T-helper 1 cell (primary cell): ENCODE measurements around the gene SOCS2.

Experiments
- DNase-seq, 5 donors: peaks; one replicate each; pipeline ENCODE4 v3.0.0-alpha.2; 2012 to 2020

The SOCS2 gene

GRCh38 chr12:93568091-93568490 lies 4.4 kb upstream of the SOCS2 start:
- no peak for DNase-seq

- DNase-seq, result no peak
Observed at GRCh38 chr12:93569301-93569655, 3.2 kb upstream of the SOCS2 start.

GRCh38 chr12:93569656-93570551 lies 2.6 kb upstream of the SOCS2 start:
- DNase-seq, result peak; percentile 47 to 90 (median 62)

GRCh38 chr12:93570552-93571364 lies 1.7 kb upstream of the SOCS2 start:
- peak; percentile 66 to 98 (median 77) for DNase-seq

- DNase-seq, result peak; percentile 36 to 77 (median 48)
Observed at GRCh38 chr12:93571365-93571924, 1.0 kb upstream of the SOCS2 start.

- DNase-seq, result peak in 1 of 5 donors; percentile 24
Observed at GRCh38 chr12:93572712-93573551, 457 bp downstream of the SOCS2 start.

GRCh38 chr12:93573552-93574223 lies 1.2 kb downstream of the SOCS2 start:
- DNase-seq, result no peak

DNA sequence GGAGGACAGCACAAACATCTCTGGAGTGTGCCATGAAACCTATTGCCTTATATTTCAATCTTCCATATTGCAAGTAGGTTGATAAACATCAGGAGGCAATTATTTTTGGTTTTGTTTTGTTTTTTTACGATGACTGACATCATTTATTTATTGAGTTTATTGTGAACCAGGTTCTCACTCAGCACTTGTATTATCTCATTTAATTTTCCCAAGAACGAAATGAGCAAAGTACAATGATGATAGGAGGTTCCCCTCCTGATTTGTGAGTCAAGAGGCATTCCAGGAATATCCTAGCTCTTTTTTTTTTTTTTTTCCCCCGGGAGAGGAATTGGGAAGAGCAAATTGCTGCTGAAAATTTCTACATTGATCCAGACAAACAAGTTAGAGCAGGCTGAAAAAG lies 4.7 kb downstream of the SOCS2 start:
- DNase-seq, result no peak

GRCh38 chr12:93578221-93578620 lies 5.7 kb downstream of the SOCS2 start:
- no peak for DNase-seq

DNA sequence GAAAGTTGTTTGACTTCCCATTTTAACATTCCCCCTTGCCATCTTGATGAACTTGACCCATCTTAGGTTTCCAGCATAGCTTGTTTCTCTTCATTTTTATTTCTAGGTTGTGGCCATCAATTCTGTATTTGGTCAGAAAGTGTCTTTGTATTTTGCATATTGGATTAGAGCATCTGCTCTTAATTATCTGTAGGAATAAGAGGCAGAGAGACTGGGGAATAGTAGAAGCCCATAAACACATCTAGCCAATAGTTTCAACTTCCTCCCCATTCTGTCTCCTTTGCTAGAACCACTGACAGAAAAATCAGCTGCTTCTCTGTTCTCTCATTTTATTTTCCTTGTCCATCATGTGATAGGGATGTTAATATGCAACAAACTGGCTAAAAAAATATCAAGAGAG lies 8.2 kb downstream of the SOCS2 start:
- no peak for DNase-seq

DNA sequence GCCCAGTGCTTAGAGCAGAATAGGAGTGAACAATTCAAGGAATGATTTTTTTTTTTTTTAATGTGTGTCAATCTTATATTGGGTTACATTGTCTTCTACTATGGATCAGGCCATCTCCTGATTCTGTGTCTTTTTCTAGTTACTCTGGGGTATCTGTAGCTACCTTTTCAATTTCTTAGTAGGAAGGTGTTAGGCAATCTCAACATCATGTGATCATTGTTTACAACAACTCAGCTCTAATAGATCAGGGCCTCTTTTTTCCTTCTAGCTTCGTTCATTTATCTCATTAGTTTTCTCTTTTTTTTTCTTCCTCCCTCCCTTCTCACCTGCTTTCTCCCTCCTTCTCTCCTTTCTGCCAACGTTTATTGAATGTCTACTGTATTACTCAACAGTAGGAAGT lies 8.9 kb downstream of the SOCS2 start:
- no peak for DNase-seq

DNA sequence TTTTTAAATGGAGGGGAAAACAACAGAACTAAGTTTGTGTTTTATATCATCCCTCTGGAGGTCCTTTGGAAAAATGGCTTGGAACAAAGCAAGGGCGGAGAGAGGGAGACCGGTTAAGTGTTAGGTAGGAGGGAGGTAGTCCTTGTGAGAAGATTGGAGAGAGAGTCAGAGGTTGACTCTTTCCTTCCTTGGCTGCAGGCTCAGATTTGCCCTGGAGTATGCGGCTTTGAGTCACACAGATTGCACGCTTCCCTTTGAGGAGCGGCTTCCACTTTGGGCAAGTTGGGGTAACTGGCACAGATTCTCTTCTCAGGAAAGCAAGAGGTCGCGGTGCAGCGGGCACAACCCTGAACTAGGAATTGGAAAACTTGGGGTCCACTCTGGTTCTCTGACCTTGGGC lies 9.9 kb downstream of the SOCS2 start:
- DNase-seq, result no peak

DNA sequence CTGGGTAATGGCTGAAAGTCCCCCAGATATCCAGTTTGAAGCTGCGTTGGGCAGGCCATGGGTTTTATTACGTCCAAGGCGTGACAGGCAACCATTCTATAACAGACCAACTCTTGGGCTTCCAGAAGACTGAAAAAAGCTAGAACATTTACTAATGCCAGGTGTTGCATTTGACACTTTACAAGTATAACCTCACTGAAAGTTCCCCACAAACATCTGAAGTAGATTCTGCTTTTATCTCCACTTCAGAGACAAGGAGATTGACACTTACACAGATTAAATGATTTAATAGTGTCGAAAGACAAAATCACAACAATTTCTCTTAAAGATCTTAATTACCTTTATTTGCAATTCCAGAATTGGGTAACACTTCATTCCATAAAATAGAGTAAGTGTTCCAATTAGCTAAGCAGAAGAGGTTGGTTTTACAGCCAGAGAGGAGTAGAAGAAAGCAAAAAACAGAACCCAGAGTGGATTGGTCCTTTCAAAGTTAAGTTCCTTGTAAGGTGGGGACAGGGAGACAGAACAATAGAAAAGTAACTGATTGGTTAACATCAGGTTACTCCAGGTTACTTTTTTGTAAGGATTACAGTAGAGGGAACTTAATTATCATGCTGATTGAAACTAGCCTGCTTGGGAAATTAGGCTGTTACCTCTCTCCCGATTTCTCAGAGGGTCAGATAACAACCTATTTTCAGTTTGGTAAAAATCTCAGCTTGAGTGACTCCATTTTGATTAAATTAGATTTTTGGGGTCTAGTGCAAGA lies 11.3 kb downstream of the SOCS2 start:
- no peak for DNase-seq

GRCh38 chr12:93585247-93585646 lies 12.8 kb downstream of the SOCS2 start:
- DNase-seq, result no peak

GRCh38 chr12:93587611-93588010 lies 15.1 kb downstream of the SOCS2 start:
- DNase-seq, result peak in 1 of 5 donors; percentile 54

GRCh38 chr12:93589081-93589480 lies 16.6 kb downstream of the SOCS2 start:
- DNase-seq, result no peak

GRCh38 chr12:93591137-93591868 lies 18.8 kb downstream of the SOCS2 start:
- DNase-seq, result peak in 2 of 5 donors; percentile 21 to 59

- DNase-seq, result no peak
Observed at GRCh38 chr12:93592641-93593406, 20.3 kb downstream of the SOCS2 start.

DNA sequence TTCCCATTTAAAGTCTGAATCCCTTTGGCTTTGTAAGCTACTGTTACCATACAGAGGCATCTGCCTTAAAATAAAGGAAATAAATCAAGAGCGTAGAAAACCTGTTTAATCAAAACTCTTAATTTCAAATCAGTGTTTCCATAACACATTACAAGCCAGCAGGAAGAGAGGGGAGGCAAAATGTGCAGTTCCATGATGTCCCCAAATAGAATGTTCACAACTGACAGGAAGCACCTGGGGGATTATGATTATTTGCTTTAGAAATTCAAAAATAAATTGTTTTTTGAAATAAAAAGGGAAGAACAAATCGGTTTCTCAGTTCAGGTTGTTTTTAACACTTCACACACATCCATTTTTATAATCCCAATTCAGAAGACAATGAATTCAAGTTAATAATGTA lies 21.4 kb downstream of the SOCS2 start:
- no peak for DNase-seq
